HG03442 (cell line): ENCODE measurements around the gene GPBP1L1.
"Not testable (repeated sequence)": the region's sequence is repeated elsewhere in the genome, so short reads cannot be mapped to it uniquely, and the experiment has no call there.

Experiments
- ATAC-seq: cut with Tn5 transposase; IDR thresholded peaks from one replicate; pipeline ENCODE4 v1.9.1; 2021; ENCODE audit warnings: mild to moderate bottlenecking, moderate library complexity; ENCODE audit not compliant: unreplicated experiment

Gene GPBP1L1

GRCh38 chr1:45686288-45687013 is at the start of gene GPBP1L1:
TSS of gene GPBP1L1 (minus strand) at chr1:45686533. CDS start at chr1:45659087, 27,446 bp downstream.
- ATAC-seq: peak; percentile 43

GRCh38 chr1:45730780-45731319 is 44.5 kb upstream of the GPBP1L1 start:
- ATAC-seq: no peak

GRCh38 chr1:45730075-45730779 is 43.9 kb upstream of the GPBP1L1 start:
- ATAC-seq: no peak

- ATAC-seq: not testable (repeated sequence)
These were observed 39.7 kb upstream of the GPBP1L1 start for GRCh38 chr1:45726007-45726406.

GRCh38 chr1:45723248-45723930 is 37.1 kb upstream of the GPBP1L1 start:
- no peak for ATAC-seq

GRCh38 chr1:45722809-45723208 is 36.5 kb upstream of the GPBP1L1 start:
- ATAC-seq: no peak

- no peak for ATAC-seq
These were observed 34.9 kb upstream of the GPBP1L1 start for GRCh38 chr1:45721207-45721606.

GRCh38 chr1:45718289-45718688 is 32.0 kb upstream of the GPBP1L1 start:
- ATAC-seq: no peak

- ATAC-seq: not testable (repeated sequence)
These were observed 31.1 kb upstream of the GPBP1L1 start for GRCh38 chr1:45717386-45717785.

GRCh38 chr1:45716700-45717099 is 30.4 kb upstream of the GPBP1L1 start:
- ATAC-seq: no peak

- ATAC-seq: no peak
These were observed 27.4 kb upstream of the GPBP1L1 start for GRCh38 chr1:45713711-45714110.

- ATAC-seq: no peak
These were observed 18.3 kb upstream of the GPBP1L1 start for GRCh38 chr1:45704637-45705036.

GRCh38 chr1:45694823-45695222 is 8.5 kb upstream of the GPBP1L1 start:
- ATAC-seq: no peak

GRCh38 chr1:45693811-45694210 is 7.5 kb upstream of the GPBP1L1 start:
- not testable (repeated sequence) for ATAC-seq

GRCh38 chr1:45687754-45688740 is 1.7 kb upstream of the GPBP1L1 start, which contains the start of gene TMEM69:
TSS of gene TMEM69 (plus strand) at chr1:45688181. CDS start at chr1:45691069, 2,888 bp downstream.
- ATAC-seq: no peak

- ATAC-seq: peak; percentile 80
These were observed 851 bp upstream of the GPBP1L1 start for GRCh38 chr1:45687014-45687753.

GRCh38 chr1:45686015-45686287 is 382 bp downstream of the GPBP1L1 start:
- ATAC-seq: peak; percentile 1

GRCh38 chr1:45685308-45686014 is 872 bp downstream of the GPBP1L1 start:
- ATAC-seq: no peak

GRCh38 chr1:45684402-45684801 is 1.9 kb downstream of the GPBP1L1 start:
- ATAC-seq: no peak
